HG03025 (cell line): Measurements from ENCODE around the gene ENTPD6.

Experiments
- ATAC-seq: cut with Tn5 transposase; IDR thresholded peaks from one replicate; pipeline ENCODE4 v1.9.1; 2021; ENCODE audit warnings: mild to moderate bottlenecking, moderate library complexity; ENCODE audit not compliant: unreplicated experiment, low FRiP score

ENTPD6 gene

GRCh38 chr20:25207149-25207959 is 11.8 kb downstream of the ENTPD6 start:
- ATAC-seq, result no peak

- no peak for ATAC-seq
Observed at GRCh38 chr20:25207960-25208534, 12.5 kb downstream of the ENTPD6 start.

DNA sequence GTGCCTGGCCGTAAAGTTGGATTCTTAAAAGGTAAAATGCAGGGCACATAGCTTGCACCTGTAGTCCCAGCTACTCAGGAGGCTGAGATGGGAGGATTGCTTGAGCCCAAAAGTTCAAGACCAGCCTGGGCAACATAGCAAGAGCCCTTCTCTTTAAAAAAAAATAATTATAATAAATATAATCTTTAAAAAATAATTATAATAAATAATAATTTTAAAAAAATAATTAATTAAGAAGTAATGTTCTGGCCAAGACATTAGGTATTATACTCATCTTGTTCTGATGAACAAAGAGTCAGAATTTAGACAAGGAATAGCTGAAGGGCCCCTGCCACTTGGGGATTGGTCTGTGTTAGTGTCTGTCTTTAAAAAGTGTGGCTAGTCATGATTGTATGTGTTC is 13.9 kb downstream of the ENTPD6 start:
- no peak for ATAC-seq

DNA sequence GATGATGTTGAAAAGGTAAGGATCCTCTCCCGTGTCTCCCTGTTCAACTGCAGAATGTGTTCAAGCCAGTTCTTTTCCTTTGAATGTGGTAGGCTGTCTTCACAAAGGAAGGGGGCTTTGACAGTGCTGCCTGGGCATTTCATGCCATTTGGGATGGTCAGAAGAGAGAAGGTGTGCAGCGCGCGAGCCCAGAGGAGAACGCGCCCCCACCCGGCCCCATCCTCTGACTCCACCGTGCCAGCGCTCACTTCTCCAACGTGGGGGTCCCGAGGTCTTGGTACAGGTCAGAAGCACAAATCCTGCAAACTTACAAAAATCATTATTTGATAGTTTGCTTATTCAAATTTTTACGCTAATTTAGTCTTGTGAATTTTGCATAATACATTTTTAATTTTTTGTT is 14.4 kb downstream of the ENTPD6 start:
- no peak for ATAC-seq

DNA sequence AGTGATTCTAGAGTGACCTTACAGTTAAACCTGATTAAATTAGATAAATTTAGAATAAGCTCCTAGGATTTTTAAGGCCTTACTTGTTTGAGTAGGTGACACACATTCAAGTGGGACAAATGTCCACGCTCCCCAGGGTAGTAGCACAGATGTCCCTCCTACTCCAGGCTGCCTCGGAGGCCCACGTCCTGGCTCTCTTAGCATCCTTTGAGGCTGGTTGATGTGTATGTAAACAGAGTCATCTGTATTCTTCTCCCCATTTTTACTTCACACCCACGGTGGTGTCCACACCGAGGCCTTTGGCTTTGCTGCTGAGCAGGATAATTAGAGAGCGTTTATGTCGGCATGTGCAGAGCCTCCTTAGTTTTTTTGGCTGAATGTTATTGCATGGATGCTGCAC is 15.8 kb downstream of the ENTPD6 start:
- ATAC-seq, result no peak

- ATAC-seq, result no peak
Observed at GRCh38 chr20:25212242-25212641, 16.7 kb downstream of the ENTPD6 start.

DNA sequence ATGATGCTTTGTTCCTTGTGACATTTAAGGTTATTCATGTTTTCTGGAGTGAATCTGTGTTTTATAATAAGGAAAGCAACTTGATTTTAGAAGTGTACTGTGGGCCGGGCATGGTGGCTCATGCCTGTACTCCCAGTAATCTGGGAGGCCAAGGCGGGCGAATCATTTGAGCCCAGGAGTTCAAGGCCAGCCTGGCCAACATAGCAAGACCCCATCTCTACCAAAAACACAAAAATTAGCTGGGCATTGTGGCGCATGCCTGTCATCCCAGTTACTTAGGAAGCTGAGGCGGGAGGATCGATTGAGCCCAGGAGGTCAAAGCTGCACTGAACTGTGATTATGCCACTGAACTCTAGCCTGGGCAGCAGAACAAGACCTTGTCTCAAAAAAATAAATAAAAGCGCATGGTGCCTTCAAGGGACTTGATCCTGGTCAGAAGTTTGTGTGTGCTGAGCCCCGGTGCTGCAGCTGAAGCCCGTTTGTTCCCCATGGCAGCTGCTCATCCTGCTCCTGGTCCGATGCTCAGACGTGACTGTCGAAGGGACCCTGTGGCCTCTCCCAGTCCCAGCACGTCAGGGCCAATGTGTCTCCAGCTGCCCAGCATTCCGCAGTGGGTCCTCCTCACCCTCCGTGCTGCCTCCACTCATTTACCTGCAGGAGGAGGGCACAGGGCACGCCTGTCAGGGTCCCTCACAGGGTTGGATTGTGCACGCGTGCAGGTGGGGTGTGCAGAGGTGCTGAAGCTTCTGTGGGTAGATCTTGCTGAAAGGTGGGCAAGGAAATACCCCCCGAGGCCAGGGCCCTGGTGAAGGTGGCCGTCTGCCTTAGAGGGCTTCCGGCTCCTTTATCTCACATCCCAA is 18.3 kb downstream of the ENTPD6 start:
- no peak for ATAC-seq

DNA sequence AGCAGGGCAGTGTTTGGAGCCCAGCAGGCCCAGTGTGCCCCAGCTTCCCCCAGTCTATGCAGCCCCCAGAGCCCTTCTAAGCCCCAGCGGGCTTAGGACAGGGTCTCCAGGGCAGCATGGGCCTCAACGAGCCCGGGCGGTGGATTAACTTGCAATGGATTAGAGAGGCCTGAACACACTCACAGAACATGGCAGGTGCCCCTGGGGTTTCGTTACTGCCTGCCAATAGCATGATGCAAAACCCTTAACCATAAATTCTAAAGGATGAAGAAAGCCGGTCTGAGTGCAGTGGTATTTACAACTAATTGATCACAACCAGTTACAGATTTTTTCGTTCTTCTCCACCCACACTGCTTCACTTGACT is 18.9 kb downstream of the ENTPD6 start:
- ATAC-seq, result no peak

DNA sequence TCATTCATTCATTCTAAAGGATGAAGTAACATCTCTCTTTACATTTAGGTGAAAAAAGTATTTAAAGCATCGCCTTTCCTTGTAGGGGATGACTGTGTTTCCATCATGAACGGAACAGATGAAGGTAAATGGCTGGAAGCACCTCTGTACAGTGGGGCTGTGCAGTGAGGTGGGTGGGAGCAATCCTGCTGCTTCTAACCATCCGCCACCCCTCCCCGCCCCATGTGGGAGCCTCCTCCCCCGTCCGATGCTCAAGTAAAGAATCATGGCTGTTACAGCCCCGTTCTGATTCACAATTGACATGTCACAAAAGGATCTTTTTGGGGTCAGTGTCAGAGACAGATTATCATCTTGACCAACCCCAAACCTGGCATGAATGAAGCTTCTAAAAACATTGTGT is 19.3 kb downstream of the ENTPD6 start:
- ATAC-seq, result no peak

DNA sequence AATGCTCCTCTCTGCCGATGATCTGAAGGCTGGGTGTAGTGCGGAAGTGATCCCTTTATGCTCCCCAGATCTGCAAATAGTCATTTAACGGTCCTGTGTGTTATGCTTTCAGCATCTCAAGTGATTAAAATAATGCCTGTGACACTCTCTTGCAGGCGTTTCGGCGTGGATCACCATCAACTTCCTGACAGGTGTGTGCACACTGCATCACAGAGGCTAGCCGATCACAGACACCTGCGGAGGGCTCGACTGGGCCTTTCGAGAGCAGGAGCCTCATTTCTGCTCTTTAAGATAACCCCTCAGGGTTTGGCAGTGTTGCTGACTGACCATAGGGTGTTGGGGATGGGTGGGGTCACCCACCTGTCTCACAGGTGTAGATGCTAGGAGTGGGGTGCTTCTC is 20.0 kb downstream of the ENTPD6 start:
- ATAC-seq, result no peak

GRCh38 chr20:25216199-25216945 is 20.9 kb downstream of the ENTPD6 start:
- no peak for ATAC-seq

- no peak for ATAC-seq
Observed at GRCh38 chr20:25217161-25218108, 21.9 kb downstream of the ENTPD6 start.

GRCh38 chr20:25218109-25218486 is 22.6 kb downstream of the ENTPD6 start:
- ATAC-seq, result no peak

DNA sequence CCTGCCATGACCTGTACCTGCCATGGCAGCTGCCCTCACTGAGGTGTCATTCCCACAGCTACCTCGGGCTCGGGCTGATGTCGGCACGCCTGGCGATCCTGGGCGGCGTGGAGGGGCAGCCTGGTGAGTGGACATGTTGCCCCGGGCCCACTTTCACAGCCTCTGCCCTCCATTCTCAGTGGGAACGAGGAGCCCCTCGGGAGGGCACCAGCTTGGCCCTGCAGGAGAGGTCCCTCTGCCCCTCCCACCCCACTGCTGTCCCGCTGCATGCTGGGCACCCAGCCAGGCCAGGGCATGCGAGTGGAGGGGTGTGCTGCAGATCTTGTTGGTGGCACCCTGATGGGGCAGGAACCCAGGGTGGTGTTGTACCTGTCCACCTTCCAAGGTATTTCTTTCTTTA is 23.0 kb downstream of the ENTPD6 start:
- no peak for ATAC-seq

DNA sequence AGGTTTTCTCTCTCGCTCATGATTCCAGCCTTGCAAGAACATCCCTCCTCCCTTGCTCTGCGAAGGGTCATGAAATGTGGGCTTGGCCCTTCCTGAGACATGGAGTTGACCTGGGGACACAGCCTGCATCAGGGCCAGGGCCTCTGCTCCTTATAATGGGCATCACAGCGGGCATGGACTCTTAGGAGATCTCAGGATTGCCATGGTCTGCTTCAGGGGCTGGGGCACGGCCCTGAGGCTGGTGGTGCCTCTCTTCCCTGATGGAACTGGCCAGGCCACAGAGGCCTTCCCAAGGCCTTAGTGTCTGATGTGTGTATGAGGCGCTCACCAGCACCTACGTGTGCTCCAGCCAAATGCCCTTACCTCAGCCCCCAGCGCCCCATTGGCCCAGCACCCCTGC is 23.9 kb downstream of the ENTPD6 start:
- ATAC-seq, result no peak

GRCh38 chr20:25220021-25220730 is 24.7 kb downstream of the ENTPD6 start:
- ATAC-seq, result no peak

DNA sequence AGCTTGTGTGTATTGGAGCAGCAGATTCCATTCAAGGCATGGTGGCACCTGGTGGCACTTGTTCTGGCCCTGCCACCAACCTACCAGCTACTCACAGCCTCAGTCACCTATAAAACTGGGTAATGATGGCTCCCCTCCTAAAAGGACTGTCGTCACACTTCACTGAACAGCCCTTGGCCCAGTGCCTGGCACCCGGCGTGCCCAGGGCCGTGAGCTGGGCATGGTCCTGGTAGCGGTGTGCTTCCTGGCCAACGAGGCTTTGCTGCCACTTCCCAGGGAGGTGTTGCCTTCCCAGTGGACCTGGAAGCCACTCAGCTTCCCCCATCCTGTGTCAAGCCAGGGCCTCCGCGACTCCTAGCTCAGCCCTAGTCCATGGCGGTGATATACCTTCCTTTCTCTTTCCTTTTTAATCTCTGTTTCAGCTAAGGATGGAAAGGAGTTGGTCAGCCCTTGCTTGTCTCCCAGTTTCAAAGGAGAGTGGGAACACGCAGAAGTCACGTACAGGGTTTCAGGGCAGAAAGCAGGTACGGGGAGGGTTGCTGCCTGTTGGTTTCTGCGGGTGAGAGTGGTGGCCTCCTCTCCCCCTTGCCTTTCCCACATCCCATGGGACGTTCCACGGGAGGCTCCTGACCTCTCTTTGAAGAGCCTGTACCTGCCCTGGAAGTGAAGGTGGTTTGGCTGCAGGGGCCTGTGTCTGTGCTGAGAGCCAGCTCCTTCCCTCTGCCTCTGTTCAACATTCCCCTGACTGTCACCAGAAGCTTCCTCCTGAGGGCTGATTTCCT is 25.5 kb downstream of the ENTPD6 start:
- no peak for ATAC-seq
